ENCODE results near the gene BRCA2.

BRCA2 gene

GRCh38 chr13:32428581-32429432 lies 113.5 kb downstream of the BRCA2 start:
- DNase-seq, result no peak

GRCh38 chr13:32429433-32429909 lies 114.2 kb downstream of the BRCA2 start:
- DNase-seq, result no peak

- DNase-seq, result no peak
These were observed 114.9 kb downstream of the BRCA2 start for GRCh38 chr13:32430018-32430747.

- no peak for DNase-seq
These were observed 116.1 kb downstream of the BRCA2 start for GRCh38 chr13:32431361-32431760.

GRCh38 chr13:32432856-32433255 lies 117.5 kb downstream of the BRCA2 start:
- no peak for DNase-seq

- no peak for DNase-seq
These were observed 123.6 kb downstream of the BRCA2 start for GRCh38 chr13:32438871-32439270.

GRCh38 chr13:32443111-32443510 lies 127.8 kb downstream of the BRCA2 start:
- DNase-seq, result no peak

- DNase-seq, result no peak
These were observed 130.2 kb downstream of the BRCA2 start for GRCh38 chr13:32445461-32445860.

GRCh38 chr13:32446220-32446619 lies 130.9 kb downstream of the BRCA2 start:
- no peak for DNase-seq

- no peak for DNase-seq
These were observed 131.6 kb downstream of the BRCA2 start for GRCh38 chr13:32446773-32447465.

- no peak for DNase-seq
These were observed 132.8 kb downstream of the BRCA2 start for GRCh38 chr13:32447894-32448623.

GRCh38 chr13:32448972-32449371 lies 133.7 kb downstream of the BRCA2 start:
- no peak for DNase-seq
